ENCODE measurements around the gene LYZL4.

LYZL4 gene, protein sequence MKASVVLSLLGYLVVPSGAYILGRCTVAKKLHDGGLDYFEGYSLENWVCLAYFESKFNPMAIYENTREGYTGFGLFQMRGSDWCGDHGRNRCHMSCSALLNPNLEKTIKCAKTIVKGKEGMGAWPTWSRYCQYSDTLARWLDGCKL

DNA sequence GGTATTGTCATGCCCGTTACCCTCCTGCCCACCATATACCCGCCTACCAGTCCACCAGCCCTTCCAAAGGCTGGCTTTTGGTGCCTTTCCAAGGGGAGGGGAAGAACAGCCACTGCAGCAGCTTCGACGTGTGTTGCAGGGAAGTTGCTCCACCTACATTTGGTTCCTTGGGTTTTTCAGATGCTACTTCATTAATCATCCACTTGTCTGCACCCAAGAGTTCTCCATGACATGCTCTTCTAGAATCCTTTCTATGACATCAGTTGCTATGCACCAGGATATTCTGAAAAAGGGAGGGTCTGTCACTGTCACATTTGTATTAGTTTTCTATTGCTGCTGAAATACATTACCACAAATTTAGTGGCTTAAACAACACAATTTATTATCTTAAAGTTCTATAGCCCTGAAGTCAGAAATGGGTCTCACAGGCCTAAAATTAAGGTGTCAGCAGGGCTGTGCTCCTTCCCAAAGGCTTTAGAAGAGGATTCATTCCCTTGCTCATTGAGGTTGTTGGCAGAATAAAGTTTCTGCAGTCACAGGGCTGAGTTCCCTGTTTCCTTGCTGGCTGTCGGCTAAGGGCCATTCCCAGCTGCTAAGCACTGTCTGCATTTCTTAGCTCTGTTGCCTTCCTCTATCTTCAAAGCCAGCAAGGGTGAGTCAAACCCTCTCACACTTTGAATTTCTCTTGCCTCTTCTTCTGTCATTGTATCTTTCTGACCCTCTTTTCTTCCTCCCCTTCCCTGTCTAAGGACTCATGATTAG lies at the start of gene LYZL4:
Gene LYZL4 (minus strand): TSS at position 241 of the 762 bp plus-strand sequence. CDS start 3,359 bp downstream, outside the sequence.
- no peak for DNase-seq (ENCODE audit: low read depth in 3 of 3)

DNA sequence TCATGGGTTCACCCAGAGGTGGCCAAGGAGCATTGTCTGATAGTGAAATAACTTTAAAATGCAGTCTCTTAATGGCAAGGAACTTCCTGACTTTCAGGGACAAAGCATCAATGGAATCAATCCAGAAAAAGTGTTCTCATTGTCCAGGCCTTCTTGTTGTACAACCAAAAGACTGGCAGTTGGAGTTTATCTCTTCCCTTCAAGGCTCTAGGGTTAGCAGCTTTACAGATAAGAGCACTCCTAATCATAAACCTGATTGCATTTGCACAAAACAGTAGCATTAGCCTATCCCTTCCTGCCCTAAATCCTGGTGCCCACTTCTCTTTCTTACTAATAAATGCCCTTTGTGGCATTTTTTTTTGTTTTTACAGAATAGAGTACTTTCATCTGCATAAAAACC lies 48.7 kb upstream of the LYZL4 start:
- no peak for DNase-seq (ENCODE audit: low read depth in 3 of 3)

DNA sequence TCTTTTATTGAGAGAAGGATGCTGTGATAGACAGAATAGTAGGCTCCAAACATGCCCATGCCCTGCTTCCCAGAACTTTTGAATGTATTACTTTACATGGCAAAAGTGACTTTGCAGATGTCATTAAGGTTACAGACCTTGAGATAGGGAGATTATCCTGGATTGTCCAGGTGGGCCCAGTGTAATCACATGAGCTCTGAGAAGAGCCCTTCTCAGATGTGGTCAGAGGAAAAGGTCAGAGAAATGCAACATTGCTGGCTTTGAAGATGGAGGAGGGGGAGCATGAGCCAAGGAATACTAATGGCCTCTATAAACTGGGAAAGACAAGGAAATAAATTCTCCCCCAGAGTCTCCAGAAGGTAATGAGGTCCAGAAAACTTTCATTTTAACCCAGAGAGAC lies 45.8 kb upstream of the LYZL4 start:
- no peak for DNase-seq (ENCODE audit: low read depth in 3 of 3)

DNA sequence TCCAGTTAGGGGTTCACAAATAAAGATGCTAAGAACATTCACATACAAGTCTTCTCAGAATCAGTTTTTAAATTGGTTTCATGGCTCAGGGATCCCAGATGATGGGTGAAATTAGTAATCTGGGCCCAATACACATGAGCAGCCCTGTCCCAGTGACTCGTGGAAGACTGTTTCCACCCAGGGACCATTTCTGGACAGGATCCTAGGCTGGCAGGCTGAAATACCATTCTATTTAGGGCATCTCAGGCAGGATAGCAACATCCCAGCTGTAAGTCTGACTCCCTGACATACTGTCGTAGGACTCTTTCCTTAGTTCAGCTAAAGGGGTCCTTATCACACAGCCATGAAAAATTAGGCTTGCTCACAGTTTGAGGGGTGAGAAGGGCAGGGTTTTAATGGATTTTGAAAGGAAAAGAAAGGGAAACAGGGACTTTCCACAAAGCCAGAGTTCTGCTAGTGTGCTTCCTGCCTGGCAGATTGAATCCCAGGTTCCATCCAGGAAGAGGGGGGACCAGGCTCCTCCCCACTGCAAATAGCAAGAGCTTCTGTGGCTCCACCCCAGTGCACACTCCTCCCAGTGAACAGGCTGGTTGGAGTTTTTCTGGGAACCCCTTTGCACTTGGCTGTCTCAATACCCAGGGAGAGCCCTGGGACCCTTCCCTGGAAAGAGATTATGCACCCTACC lies 41.3 kb upstream of the LYZL4 start:
- no peak for DNase-seq (ENCODE audit: low read depth in 3 of 3)

DNA sequence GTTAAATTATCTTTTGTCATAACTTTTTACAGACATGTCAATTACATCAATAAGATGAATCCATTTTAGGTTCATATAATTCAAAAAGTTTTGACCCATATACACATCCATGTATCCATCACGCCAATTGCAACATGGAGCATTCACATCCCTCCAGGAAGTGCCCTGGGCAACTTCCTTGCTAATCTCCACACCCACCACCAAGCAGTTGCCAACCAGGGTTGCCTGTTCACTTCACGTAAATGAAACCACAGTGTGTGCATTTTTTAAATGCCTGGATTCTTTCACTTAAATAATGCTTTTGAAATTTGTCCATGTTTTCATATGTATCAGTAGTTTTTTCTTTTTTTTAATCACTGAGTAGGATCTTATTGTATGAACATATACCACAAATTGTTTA lies 40.7 kb upstream of the LYZL4 start:
- no peak for DNase-seq (ENCODE audit: low read depth in 3 of 3)

DNA sequence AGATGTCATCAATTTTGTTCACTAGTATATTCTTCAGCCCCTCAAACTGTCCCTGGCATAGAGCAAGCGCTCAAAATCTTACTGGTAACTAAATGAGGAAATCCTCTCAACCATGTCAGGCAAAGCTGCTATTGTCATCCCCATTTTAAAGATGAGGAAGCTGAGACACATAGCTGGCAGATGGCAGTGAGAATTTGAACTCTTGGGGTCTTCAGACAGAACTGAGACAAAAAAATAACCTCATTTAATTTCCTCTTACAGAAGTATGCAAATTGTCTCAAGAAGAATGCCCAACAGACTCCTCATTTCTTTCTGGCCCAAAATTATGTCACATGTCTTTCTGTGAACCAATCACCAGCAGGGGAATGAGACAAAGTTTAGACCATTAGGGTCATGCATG lies 40.2 kb upstream of the LYZL4 start:
- no peak for DNase-seq (ENCODE audit: low read depth in 3 of 3)

DNA sequence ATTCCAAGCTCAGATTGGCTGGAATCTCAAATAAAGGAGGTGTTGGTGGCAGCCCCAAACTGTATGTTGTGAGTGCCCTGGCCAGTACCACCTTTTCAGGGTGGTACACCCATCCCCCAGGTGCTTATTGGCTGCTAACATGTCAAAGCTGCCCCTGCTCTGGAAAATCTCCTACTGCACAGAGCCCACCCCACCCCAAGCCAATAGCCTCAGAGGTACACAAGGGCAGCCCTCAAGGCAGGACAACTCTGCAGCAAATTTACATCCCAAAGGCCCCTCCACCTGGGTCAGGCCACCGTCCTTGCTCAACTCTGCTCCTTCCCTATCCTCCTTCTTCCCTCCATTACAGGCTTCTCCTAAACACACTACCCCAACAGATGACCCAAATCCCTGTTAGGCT lies 37.1 kb upstream of the LYZL4 start:
- DNase-seq (ENCODE audit: low read depth in 3 of 3): no peak

DNA sequence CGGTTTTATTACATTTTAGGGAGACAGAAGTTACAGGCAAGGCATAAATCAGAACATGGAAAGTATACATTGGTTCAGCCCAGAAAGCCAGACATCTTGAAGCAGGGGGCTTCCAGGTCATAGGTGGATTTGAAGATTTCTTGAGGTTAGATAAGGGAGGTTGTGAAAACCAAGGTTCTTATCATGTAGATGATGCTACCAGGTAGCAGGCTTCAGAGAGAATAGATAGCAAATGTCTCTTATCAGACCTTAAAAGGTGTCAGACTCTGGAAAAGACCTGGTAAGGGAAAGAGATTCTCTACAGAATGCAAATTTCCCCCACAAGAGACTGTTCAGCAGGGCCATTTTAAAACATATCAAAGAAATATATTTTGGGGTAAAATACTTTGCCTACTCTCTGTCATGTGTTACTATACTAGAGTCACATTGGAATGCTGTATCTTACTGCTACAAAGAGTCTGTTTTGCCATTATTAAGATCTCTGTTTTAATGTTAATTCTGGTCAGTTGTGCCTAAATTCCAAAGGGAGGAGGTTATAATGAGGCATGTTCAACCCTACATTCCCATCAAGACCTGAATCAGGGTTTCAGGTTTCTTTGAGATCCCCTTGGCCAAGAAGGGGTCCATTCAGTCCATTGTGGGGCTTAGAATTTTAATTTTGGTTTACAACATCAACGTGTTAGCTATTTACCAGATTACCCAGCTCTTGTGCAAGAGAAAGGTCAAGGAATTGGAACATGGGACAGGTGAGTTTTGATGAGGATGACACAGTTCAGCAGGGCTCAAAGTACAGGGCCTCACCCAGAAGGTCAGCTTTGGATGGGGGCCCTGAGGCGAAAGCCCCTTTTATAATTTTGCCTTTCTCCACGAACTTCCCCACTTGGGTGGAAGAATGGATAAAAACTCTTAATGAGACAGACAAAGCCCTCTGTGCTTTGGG lies 36.0 kb upstream of the LYZL4 start:
- no peak for DNase-seq (ENCODE audit: low read depth in 3 of 3)

DNA sequence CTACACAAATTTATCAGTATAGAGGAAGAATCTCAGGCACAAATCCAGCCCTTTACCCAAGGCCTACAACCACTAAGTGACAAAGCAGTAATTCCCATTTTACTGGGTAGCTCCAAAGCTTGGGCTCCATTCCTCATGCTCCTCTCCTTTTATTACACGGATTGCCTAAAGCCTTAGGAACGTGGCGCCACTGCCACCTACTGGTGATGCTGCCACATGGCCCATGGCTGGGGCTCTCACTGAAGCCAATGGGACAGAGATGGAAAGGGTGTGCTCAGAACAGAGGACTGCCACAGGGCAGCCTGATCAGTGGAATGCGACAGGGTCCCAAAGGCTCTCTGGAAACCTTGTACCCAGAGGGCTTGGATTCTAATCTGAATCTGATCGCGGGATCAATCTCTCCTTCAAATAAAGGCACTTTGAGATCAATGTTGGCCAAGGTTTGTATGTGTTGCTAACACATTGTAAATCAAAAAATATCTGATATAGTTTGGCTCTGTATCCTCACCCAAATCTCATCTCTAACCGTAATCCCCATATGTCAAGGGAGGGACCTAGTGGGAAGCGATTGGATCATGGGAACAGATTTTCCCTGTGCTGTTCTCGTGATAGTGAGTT lies 33.5 kb upstream of the LYZL4 start:
- DNase-seq (ENCODE audit: low read depth in 3 of 3): peak; percentile 61 to 80 (median 70)

DNA sequence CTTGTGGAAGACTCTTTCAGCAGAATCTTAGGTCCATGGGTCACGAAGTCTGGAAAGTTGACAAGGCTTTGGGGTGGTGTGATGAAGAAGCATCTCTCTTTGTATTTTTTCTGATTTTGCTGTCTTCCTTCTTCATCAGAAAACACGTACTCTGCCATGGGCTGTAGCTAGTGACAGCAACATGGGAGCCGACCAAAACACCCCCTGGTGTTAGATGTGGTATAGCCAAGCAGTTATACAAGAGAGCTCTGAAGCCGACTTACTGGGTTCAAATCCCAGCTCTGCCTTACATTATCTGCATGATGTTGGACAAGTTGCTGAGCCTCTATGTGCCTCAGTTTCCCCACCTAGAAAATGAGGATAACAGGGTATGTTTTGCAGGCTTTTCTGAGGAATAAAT lies 32.9 kb upstream of the LYZL4 start:
- DNase-seq (ENCODE audit: low read depth in 3 of 3): no peak

DNA sequence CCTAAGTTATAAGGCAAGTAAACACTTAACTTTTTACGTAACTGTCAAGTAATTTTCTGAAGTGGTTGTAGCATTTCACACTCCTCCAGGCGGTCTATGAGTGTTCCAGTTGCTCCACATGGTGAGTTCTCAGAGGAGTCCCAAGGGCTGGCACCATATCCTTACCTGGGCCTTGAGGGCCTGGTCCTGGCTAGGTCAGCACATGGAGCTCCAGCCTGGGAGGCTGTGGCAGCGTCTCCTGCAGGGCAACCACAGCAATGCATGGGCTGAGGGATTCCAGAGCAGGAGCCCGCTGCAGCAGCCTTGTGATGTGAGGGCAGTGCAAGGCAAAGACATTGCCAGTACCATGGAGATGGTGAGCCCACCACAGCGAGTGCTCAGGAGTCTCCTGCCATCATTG lies 32.2 kb upstream of the LYZL4 start:
- DNase-seq (ENCODE audit: low read depth in 3 of 3): no peak

DNA sequence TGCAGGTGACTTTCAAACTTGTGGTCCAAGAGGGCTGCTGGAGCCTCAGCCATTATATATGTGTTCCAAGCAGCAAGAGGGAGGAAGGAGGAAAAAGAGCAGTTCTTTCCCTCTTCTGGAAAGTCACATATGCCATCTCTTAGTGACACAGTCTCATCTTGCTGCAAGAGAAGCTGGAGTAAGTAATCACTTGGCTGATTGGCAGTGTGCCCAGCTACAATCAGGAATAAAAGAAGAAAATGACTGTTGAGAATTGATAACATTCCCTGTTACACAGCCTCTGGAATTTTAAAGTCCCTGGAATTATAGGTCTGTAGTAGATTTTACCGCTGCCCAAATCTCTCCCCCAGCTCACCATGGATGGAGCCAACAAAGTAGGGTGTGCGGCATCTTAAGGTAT lies 31.4 kb upstream of the LYZL4 start:
- DNase-seq (ENCODE audit: low read depth in 3 of 3): no peak

DNA sequence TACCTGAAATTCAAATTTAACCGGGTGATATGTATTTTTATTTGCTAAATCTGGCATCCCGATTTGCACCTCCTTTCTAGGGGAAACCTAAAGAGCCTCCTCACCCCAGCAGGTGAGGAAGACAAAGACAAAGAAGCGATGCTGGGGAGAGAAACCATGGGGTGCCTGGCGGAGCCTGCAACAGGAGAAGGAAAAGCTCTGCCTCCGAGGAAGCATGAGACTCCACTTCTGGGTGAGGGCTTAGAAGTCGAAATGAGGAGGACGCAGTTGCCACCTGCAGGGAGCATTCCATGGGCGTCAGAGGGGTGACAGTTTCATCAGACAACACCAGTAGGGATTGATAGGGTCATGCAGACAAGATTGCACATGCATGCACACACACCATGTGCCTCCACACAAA lies 30.5 kb upstream of the LYZL4 start:
- DNase-seq (ENCODE audit: low read depth in 3 of 3): no peak

DNA sequence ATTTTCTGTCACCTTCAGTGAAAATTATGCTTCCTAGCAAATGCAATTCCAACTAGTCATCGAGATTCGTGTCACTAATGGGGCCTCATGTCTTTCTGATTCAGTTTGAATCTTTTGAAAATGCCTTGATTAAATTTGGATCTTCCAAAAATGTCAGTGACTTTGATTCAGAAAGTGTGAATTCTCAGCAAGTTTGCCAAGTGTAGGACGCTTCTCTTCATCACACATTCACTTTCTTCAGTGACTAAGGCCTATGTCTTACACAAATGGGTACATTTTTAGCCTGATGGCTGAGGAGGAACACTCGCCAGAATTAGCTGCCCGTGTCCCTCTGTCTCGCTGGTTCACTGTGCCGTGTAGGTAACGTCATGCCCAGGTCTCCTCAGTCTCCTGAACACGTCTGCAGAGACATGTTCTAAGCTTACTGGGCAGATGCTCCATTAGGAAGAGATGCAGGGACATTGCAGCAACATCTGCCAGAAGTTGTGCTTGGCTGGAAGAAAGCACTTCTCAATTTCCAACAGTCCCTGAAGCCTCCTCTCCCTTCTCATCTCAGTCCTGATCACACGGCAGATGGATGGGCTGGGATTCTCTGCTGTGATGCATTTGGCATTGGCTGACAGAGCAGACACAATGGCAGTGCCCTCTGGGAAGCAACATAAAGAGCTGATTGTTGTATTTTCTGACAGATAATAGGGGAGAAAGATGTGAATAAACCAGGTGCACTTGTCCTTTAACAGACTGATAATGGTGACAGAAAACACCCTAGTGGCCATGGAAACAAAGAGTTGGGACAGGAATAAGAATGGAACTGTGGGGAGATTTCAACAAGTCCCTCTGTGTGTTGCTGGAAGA lies 29.1 kb upstream of the LYZL4 start:
- DNase-seq (ENCODE audit: low read depth in 3 of 3): no peak

DNA sequence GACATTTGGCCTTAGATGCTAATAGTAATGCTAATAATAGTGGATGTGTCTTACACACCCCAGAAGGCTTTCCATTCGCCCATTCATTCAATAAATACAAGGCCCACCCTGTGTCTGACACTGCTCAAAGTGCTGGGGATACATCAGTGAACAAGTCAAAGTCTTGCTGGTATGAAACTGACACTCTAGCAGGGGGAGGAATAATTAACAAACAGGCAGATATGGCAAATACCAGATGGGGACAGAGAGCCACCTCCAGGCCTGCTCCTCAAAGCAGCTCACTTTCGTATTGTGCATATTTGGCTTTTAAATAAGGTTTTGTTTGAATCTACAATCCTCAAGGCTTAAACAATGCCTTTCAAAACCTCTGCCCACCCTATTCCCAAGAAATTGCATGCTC lies 28.3 kb upstream of the LYZL4 start:
- DNase-seq (ENCODE audit: low read depth in 3 of 3): no peak

DNA sequence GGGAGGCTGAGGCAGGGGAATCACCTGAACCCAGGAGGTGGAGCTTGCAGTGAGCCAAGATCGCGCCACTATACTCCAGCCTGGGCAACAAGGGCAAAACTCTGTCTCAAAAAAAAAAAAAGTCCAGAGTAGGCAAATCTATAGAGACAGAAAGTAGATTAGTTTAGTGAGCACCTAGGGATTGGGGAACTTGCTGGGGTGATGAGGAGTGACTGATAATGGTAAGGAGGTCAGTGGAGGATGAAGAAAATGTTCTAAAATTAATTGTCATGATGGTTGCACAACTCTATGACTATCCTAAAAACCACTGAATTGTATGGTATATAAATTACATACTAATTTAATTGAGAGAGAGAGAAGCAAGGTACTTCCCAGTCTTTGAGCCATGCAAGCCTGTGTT lies 27.8 kb upstream of the LYZL4 start:
- DNase-seq (ENCODE audit: low read depth in 3 of 3): no peak

DNA sequence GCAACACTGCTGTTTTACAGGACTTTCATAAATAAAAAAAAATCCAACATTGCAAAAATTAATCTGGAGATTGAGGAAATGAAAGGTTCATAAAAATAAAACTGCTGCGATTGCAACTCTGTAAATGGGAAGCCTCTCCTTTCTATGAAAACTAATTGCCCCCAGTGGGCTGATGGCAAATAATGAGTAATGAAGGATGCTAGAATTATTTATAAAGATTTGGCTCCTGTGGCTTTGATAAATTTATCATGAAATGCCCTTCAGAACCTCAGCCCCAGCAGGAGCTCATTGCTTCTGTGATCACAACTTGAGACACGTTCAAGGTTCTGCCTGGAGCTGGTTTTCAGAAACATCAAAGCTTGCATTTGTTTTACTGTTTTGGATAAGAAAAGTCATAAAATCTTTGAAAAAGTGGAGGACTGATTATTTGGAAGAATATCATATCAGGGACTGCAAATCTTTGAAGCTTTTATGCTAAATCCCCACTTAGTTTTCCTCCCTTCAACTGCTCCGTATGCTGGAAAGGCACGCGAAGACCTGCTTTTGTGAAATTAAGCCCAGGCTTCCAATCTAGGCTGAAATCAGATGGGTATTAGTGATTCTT lies 24.5 kb upstream of the LYZL4 start:
- DNase-seq (ENCODE audit: low read depth in 3 of 3): no peak

DNA sequence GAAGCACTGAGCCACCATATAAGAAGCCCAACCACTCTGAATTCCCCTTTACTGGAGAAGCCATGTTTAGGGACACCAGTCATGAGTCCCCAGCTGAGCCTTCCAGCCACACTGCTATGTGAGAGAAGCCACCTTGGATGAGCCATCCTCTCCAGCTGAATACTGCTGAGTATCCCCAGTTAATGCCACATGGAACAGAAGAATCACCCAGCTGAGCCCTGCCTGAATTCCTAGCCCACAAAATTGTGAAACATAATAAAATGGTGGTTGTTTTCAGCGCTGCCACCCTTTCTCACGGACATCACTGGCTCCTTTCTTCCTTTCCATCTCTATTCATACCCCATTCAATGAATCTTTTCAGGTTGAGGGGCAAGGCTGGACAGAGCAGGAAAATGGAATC lies 22.1 kb upstream of the LYZL4 start:
- no peak for DNase-seq (ENCODE audit: low read depth in 3 of 3)

DNA sequence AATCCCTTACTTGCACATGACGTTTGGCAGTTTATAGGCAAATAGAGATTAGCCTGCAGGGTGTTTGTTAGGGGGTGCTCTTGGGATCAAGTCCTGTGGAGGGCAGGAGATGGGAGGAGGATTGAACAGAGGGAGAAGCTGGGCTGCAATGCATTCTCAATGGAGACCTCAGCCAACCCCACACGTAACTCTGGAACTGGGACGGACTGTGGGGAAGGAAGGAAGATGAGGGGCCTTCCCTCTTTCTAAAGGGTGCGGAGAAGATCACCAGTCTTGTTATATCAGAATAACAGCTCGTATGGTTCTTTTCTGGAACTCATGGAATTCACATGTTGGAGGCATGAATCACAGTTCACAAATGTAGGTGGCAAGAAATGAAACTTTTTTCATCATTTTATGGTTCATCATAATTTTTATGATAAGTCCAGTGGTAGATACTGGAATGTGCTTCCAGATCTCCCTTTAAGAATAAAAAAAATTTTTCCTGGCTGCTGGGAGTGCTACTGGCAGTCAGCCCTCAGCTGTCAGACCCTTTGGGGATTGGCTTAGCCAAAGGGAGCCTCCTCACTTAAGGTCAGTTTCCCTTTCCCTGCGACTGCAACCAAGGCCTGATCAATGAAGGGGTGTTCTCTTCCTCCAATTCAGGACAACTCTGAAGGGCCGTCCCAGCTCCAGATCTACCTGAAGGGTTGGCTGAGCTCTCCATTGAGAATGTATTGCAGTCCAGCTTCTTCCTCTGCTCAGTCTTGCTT lies 20.5 kb upstream of the LYZL4 start:
- DNase-seq (ENCODE audit: low read depth in 3 of 3): no peak

DNA sequence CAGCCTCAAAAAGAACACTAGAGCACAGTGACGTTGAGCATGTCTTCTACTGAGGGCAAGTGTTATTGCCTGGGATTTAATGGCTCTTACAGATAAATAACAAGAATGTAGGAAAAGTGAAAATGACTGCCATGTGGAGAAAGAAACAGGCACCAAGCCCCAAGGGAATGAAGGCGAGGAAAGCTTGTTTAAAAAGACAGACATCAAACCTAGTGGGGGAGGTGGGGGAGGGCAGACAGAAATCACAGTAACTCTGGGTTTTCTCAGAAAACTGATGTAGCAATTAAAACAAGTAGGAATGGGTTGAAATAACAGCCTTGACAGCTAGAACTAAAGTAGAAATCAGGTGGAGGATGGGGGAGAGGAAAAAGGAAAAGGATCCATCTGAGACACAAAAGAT lies 18.4 kb upstream of the LYZL4 start:
- DNase-seq (ENCODE audit: low read depth in 3 of 3): no peak

Data from stimulated activated CD4-positive, alpha-beta T cell treated with anti-CD3 and anti-CD28 coated beads, TNF-alpha, amount 100 ng/mL, for 24 hours (primary cell).